ENCODE results near the gene GGTA1. TPM values are rescaled to one million over a fixed set of nuclear protein-coding genes. Genes with fewer than 3 reads are reported as not detected.

Gene GGTA1
- polyA plus RNA-seq, 1 donor from 2014 or later, result not detected

DNA sequence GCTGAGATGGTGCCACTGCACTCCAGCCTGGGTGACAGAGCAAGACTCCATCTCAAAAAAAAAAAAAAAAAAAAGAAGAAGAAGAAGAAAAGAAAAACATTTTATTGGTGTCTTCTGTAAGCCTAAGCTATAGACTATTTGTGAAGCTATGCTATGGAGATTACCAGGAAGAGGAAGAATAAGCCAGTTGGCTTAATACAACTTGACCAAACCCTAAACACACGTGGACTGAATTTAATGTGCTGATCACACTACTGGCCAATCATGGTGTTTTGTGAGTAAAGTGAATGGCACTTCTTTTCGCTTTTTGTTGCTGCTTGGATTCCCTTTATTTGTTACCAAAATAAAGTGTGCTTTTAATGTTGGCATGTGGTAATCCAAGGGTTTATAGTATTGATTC lies 49.9 kb downstream of the GGTA1 start:
- Histone ChIP-seq H3K9me3 (ENCODE audit: low read length) (no peaks in the 10 kb centered on the region), H3K27ac (ENCODE audit: low read length) (no peak overlapping the region), H4K20me1 (ENCODE audit: insufficient read depth) (no peaks in the 10 kb centered on the region), H3K9ac (ENCODE audit: low read length) (no peak overlapping the region), H3K4me3 (ENCODE audit: low read length) (no peak overlapping the region), H3K27me3 (ENCODE audit: insufficient read depth, low read depth, low read length) (no peaks in the 10 kb centered on the region), H3F3A (ENCODE audit: insufficient read depth, low read length, poor library complexity, severe bottlenecking) (no peaks in the 10 kb centered on the region), H3K4me2 (ENCODE audit: low read length) (no peak overlapping the region), H2AFZ (ENCODE audit: low read depth, low read length) (no peak overlapping the region), H3K36me3 (ENCODE audit: insufficient read depth, low read length) (no peaks in the 10 kb centered on the region), H3K79me2 (replicated peaks; ENCODE audit: insufficient read depth, low read length) (no peaks in the 10 kb centered on the region), H3K9me2 (ENCODE audit: insufficient read depth, low read length) (no peaks in the 10 kb centered on the region)
- TF ChIP-seq RAD21 (conservative IDR thresholded peaks at IDR 0.05), result no peak
- TF ChIP-seq SMC3 (conservative IDR thresholded peaks at IDR 0.05; ENCODE audit: poor library complexity), result no peak
- no peak for TF ChIP-seq TAF1 (IDR thresholded peaks at IDR 0.05; ENCODE audit: low read depth)

DNA sequence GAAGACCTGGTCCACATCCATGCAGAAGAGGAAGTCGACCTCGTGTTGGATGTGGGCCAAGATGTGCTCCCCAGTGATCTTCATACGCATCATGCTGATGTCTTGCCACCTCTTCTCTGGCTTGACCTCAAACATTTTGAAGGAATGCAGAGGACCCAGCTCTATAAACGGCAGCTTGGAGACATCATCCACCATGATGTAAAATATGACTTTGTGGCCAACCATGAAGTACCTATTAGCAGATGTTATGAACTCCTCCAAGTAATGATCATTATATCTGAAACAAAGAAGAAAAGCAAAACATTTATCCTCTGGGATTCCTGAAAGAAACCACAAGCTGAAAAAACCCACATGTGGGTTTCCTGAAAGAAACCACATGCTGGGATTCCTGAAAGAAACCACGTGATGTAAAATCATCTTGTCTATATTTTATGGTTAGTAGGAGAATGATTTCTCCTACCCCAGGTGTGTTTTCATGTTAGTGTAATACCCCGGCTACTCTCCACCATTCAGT lies 52.3 kb downstream of the GGTA1 start:
- TF ChIP-seq EZH2 (IDR thresholded peaks at IDR 0.05; ENCODE audit: borderline replicate concordance, insufficient read depth, low read length, poor library complexity, severe bottlenecking) (no peak), MXI1 (conservative IDR thresholded peaks at IDR 0.05; ENCODE audit: poor library complexity, severe bottlenecking) (no peak), RAD21 (conservative IDR thresholded peaks at IDR 0.05) (no peak), SMC3 (conservative IDR thresholded peaks at IDR 0.05; ENCODE audit: poor library complexity) (no peak), POLR2AphosphoS5 (IDR thresholded peaks at IDR 0.05) (no peak), CTCF (IDR thresholded peaks at IDR 0.05; ENCODE audit: poor library complexity, severe bottlenecking) (no peak), EP300 (conservative IDR thresholded peaks at IDR 0.05; ENCODE audit: poor library complexity, severe bottlenecking) (no peak), TAF1 (IDR thresholded peaks at IDR 0.05; ENCODE audit: low read depth) (no peak)
- TF ChIP-seq, protein P1, sequence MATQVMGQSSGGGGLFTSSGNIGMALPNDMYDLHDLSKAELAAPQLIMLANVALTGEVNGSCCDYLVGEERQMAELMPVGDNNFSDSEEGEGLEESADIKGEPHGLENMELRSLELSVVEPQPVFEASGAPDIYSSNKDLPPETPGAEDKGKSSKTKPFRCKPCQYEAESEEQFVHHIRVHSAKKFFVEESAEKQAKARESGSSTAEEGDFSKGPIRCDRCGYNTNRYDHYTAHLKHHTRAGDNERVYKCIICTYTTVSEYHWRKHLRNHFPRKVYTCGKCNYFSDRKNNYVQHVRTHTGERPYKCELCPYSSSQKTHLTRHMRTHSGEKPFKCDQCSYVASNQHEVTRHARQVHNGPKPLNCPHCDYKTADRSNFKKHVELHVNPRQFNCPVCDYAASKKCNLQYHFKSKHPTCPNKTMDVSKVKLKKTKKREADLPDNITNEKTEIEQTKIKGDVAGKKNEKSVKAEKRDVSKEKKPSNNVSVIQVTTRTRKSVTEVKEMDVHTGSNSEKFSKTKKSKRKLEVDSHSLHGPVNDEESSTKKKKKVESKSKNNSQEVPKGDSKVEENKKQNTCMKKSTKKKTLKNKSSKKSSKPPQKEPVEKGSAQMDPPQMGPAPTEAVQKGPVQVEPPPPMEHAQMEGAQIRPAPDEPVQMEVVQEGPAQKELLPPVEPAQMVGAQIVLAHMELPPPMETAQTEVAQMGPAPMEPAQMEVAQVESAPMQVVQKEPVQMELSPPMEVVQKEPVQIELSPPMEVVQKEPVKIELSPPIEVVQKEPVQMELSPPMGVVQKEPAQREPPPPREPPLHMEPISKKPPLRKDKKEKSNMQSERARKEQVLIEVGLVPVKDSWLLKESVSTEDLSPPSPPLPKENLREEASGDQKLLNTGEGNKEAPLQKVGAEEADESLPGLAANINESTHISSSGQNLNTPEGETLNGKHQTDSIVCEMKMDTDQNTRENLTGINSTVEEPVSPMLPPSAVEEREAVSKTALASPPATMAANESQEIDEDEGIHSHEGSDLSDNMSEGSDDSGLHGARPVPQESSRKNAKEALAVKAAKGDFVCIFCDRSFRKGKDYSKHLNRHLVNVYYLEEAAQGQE (IDR thresholded peaks at IDR 0.05; ENCODE audit: borderline replicate concordance), result no peak
- Histone ChIP-seq H3K79me2 (replicated peaks; ENCODE audit: insufficient read depth, low read length) (no peaks in the 10 kb centered on the region), H2AFZ (ENCODE audit: low read depth, low read length) (no peak overlapping the region), H3K4me3 (ENCODE audit: low read length) (no peak overlapping the region), H3K9ac (ENCODE audit: low read length) (no peak overlapping the region), H3F3A (ENCODE audit: insufficient read depth, low read length, poor library complexity, severe bottlenecking) (no peaks in the 10 kb centered on the region), H3K27me3 (ENCODE audit: insufficient read depth, low read depth, low read length) (no peaks in the 10 kb centered on the region), H3K9me2 (ENCODE audit: insufficient read depth, low read length) (no peaks in the 10 kb centered on the region), H3K36me3 (ENCODE audit: insufficient read depth, low read length) (no peaks in the 10 kb centered on the region), H4K20me1 (ENCODE audit: insufficient read depth) (no peaks in the 10 kb centered on the region), H3K9me3 (ENCODE audit: low read length) (no peaks in the 10 kb centered on the region), H3K4me2 (ENCODE audit: low read length) (no peak overlapping the region), H3K27ac (ENCODE audit: low read length) (no peak overlapping the region)

Measured in neural cell (in vitro differentiated cells).